HepG2 (cell line): Measurements from ENCODE around the gene MORC3. TPM values are rescaled to one million over a fixed set of nuclear protein-coding genes. Genes with fewer than 3 reads are reported as not detected.

Experiments used
- NR3C1 ChIP-seq: sonication (generic); formaldehyde crosslinking; IDR thresholded peaks from 2 replicates; pipeline ENCODE4 v1.4.0; 2020; ENCODE audit warnings: missing genetic modification reagents
- PHF5A ChIP-seq: IDR thresholded peaks from one replicate; pipeline ENCODE4 v1.6.1; 2018; ENCODE audit warnings: low read depth, missing genetic modification reagents; ENCODE audit not compliant: unreplicated experiment
- SP1 ChIP-seq, 2 experiments: fragments of 450-650 bp in 1 of 2; sonication (generic) in 1 of 2; formaldehyde crosslinking in 1 of 2; IDR thresholded peaks; 2 replicates each; pipeline versions ENCODE4 v1.4.0 to v1.6.1; 2016 to 2020; ENCODE audit warnings: missing genetic modification reagents in 1 of 2
- STAT6 ChIP-seq: sonication (generic); formaldehyde crosslinking; IDR thresholded peaks from 2 replicates; pipeline ENCODE4 v1.4.0; 2020; ENCODE audit warnings: missing genetic modification reagents, mild to moderate bottlenecking, borderline replicate concordance
- THAP8 ChIP-seq: sonication (generic); formaldehyde crosslinking; IDR thresholded peaks from 2 replicates; pipeline ENCODE4 v1.5.1; 2020; ENCODE audit warnings: missing genetic modification reagents, mild to moderate bottlenecking, borderline replicate concordance
- ZBTB40 ChIP-seq, 2 experiments: fragments of 450-650 bp in 1 of 2; sonication (generic) in 1 of 2; formaldehyde crosslinking in 1 of 2; IDR thresholded peaks; 2 replicates each; pipeline versions ENCODE4 v1.6.1 to v1.8.0; 2016 to 2022; ENCODE audit warnings: antibody characterized with exemption in 1 of 2, mild to moderate bottlenecking in 1 of 2, missing genetic modification reagents in 1 of 2
- ZNF18 ChIP-seq: sonication (generic); formaldehyde crosslinking; IDR thresholded peaks from 2 replicates; pipeline ENCODE4 v1.8.0; 2022; ENCODE audit warnings: mild to moderate bottlenecking, missing genetic modification reagents; ENCODE audit not compliant: insufficient replicate concordance
- ZNF234 ChIP-seq: sonication (generic); formaldehyde crosslinking; conservative IDR thresholded peaks from 2 replicates; pipeline ENCODE4 v1.5.1; 2020; ENCODE audit warnings: mild to moderate bottlenecking, missing genetic modification reagents
- ZNF296 ChIP-seq: sonication (generic); formaldehyde crosslinking; conservative IDR thresholded peaks from 2 replicates; pipeline ENCODE4 v1.5.0; 2020; ENCODE audit warnings: mild to moderate bottlenecking, missing genetic modification reagents
- ZNF367 ChIP-seq: sonication (generic); formaldehyde crosslinking; IDR thresholded peaks from 2 replicates; pipeline ENCODE4 v1.4.0; 2020; ENCODE audit warnings: missing genetic modification reagents, borderline replicate concordance
- ZNF737 ChIP-seq: sonication (generic); formaldehyde crosslinking; IDR thresholded peaks from 2 replicates; pipeline ENCODE4 v1.5.0; 2020; ENCODE audit warnings: missing genetic modification reagents, mild to moderate bottlenecking, borderline replicate concordance
- ZNF792 ChIP-seq: IDR thresholded peaks from 2 replicates; pipeline ENCODE4 v1.6.1; 2016
- ZSCAN25 ChIP-seq: sonication (generic); formaldehyde crosslinking; IDR thresholded peaks from 2 replicates; pipeline ENCODE4 v1.8.0; 2022; ENCODE audit warnings: mild to moderate bottlenecking, missing genetic modification reagents
- polyA plus RNA-seq, 8 experiments: library from polyadenylated mRNA; depleted of rRNA in 3 of 8; stranded (reverse) in 7 of 8; unstranded in 1 of 8; fragments of >200 nt; fragmentation: Illumina TruSeq in 4 of 8; extraction: Trizol in 4 of 8; gene quantifications; 2 replicates each; pipeline versions ENCODE4 v1.2.1 to v1.2.3, GENCODE V29; 2011 to 2016; ENCODE audit warnings: low read depth in 4 of 8, missing spikeins in 1 of 8, mixed read lengths in 1 of 8; ENCODE audit not compliant: insufficient read depth in 1 of 8
- total RNA-seq, 5 experiments: library from RNA; depleted of rRNA; stranded (reverse); fragments of >200 nt; fragmentation: Illumina TruSeq; extraction: Trizol; gene quantifications; 2 replicates each; pipeline ENCODE4 v1.2.3, GENCODE V29; 2016; ENCODE audit warnings: low read depth in 1 of 5

Gene MORC3
- total and polyA plus RNA-seq, 2 of the 13 experiments (the other 11 are each of a cell fraction or from before 2014, with no cell fraction given): 12.9 to 19.5 TPM

GRCh38 chr21:36320421-36321324 lies 676 bp downstream of the MORC3 start (continued):
- TF ChIP-seq THAP8 (no peak), ZNF296 (CRISPR knock-in tag) (no peak), PHF5A (CRISPR knock-in tag) (no peak), ZNF737 (CRISPR knock-in tag) (no peak), ZSCAN25 (CRISPR knock-in tag) (no peak), ZNF18 (no peak), ZBTB40 (IDR thresholded peaks at IDR 0.05) (no peak), ZBTB40 (CRISPR knock-in tag; IDR thresholded peaks at IDR 0.05) (no peak), ZNF234 (CRISPR knock-in tag) (0 out of 2 replicates have a peak, but pooled peaks have one; percentile 84), SP1 (IDR thresholded peaks at IDR 0.05) (no peak), SP1 (CRISPR knock-in tag; IDR thresholded peaks at IDR 0.05) (no peak), ZNF792 (no peak), NR3C1 (no peak), STAT6 (no peak), ZNF367 (CRISPR knock-in tag) (no peak)
